NCI-H82 treated with DMSO at 0.1 percent for 48 hours (cell line): ENCODE data around the gene NAV2.

ENCODE experiments used
- DNase-seq: peaks from one replicate; lab custom pipeline; 2025; ENCODE audit not compliant: unreplicated experiment; lab: John Stamatoyannopoulos, UW

NAV2 gene

DNA sequence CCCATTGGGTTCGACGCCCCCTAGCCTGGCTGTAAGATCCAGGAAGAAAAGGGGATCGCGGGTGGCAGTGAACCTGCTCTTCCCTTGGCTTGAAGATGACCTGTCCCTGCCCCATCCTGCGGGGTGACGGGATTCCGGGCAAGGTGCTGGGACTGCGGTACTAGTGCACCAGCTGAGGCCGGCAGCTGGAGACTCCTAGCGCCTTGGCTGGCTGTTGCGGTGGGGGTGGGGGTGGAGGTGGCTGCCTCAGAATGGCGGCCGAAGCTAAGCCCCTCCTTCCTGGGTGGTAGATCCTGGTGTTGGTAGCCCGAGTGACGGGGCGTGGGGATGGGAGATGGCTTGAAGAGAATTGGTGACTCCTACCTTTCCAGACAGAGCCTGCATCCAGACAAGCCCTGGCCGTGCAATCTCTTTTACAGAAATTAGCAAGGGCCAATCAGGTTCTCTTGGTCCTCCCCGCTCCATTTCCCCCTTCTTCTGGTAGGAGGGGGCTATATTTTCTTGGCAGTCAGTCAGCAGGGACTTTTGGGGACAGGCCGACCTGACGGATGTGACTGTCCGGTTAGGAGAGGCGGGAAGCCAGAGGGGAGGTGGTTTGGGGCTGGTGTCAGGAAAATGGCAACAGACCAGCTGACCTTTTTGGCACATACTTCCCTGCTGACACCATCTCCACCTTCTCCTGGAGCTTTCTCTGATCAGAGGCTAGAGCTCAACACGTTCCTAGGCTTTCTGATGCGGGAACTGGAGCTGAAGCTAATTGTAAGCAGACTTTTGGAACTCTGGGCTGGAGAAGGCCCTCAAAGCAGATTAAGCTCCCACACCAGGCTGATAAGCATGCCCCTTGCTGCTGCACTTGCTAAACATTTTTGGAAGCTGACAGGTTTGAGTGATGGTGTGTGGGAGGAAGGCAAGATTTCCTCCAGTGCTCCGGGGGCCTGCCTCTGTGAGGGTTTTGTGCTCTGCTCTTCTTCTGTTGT is 2.0 kb downstream of the NAV2 start:
- DNase-seq: no peak

DNA sequence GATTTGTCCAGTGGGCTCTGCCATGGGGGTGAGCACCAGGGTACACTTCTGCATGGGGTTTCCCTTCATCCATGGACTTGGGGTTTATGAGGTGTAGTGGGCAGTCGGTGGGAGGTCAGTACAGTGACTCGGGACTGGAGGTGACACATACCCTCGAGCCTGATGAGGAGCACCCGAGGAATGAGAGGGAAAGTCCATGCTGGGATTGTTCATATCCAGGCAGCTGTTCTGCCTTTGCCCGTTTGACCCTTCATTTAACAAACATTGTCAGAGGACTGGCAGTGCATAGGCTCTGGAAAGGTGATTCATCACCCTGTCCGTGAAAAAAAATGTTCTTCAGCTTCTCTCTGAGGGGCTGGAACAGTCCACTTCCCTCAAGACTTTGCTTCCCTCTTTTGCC is 2.7 kb downstream of the NAV2 start:
- DNase-seq: no peak

GRCh38 chr11:19718051-19718450 is 5.4 kb downstream of the NAV2 start:
- DNase-seq: no peak

GRCh38 chr11:19718951-19719350 is 6.3 kb downstream of the NAV2 start:
- DNase-seq: no peak

DNA sequence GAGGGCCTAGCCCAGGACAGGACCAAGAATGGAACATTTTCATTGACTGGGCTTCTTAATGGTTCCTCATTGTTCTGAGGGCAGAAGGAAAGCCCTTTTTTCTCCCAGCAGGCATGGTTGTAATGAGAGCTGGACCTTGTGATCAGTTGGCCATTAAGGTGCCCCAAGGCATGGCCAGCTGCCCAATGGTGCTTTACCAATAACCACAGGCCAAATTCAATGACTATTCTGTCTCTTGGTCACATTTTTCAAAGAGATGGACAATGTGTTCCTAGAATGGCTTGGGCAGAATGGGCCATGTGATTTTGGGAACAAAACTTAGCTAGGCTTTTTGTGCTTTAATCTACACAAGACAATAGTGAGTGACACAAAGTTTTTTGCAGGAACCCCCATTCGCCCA is 7.3 kb downstream of the NAV2 start:
- no peak for DNase-seq

DNA sequence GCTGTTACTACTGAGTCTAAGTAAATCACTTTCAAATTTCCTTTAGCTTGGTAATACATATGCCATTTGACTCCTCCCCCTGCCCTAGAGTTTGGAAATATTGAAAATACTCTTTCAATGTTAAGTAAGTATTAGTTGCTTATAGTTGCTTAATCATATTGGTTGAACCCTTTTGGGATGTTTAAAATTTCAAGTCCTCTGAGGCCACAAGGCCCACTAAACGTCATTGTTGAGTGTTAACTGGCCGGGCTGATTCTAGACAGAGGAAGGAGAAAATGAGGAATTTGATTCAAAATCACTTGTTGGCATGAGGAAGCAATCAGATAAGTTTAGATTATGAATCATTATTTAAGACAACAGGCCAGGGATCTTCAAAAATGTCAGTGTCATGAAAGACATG is 8.5 kb downstream of the NAV2 start:
- no peak for DNase-seq

DNA sequence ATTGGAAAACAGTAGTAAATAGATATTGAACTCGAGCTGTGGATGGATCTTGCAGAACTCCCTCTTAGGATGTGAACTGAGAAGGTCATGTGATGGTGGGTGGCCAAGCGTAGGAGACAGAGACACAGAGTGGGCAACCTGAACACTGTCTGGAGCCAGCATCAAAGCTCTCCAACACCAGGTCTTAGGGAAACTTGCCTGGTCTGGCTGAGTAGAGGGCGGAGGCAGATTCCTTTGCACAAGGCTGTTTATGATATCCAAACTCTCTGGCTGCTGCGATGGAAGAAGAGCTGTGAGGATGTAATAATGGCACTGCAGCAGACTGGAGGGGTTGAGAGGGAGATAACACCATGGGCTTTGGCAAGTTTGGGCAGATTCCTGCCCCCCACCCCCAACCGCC is 10.1 kb downstream of the NAV2 start:
- no peak for DNase-seq

DNA sequence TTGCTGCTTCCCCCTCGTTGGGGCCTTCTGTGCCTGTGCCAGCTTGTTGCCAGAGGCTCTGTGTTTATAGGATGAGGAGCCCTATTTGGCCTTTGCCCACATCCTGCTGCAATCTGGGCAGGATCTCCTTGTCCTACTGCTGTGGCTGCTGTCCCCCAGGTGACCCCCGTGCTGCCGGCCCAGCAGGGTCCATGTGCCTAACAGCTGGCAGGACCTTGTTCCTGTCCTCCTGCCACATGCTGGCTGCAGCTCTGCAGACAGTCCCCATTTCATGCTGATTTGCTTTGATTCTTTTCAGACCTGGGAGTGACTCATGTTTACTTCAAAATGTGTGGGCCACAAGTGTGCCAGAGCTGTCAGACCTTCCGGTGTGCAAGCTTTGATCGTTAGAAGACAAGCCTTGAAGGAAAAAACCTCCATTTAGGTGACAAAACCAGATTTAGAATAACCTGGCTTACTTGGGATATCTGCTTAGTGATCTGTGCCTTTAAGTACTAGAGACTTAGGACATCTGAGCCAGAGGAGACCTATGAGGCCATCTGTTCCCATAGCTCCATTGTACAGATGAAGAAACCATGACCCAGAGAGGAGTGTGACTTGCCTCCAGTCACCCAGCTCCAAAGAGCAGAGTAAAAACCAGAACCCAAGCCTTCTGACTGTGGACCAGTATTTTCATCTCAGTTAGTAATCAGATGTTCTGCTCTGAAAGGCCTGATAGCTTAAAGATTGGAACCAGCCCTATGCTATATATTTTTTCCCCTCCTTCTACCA is 11.1 kb downstream of the NAV2 start:
- no peak for DNase-seq

- DNase-seq: no peak
These were observed 12.1 kb downstream of the NAV2 start for GRCh38 chr11:19724765-19725164.

GRCh38 chr11:19725379-19726079 is 12.9 kb downstream of the NAV2 start:
- DNase-seq: no peak

- DNase-seq: no peak
These were observed 14.6 kb downstream of the NAV2 start for GRCh38 chr11:19727246-19727645.

DNA sequence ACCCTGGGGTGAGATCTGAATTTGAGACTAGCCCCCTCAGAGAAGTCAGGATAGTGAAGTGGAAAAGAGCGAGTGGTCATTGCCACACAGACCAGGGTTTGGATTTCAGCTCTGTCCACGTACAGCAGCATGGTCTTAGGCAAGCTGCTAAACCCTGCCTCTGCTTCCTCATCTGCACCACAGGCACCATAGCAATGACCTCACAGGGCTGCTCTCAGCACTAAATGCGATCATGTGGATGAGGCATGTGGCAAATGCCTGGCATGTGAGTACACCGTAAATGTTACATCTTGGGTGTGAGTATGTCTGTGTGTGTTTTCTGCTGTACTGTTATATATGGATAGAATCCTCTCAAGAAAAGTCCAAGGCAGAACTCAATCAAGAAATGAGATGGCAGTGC is 15.8 kb downstream of the NAV2 start:
- no peak for DNase-seq

GRCh38 chr11:19729141-19729540 is 16.5 kb downstream of the NAV2 start:
- no peak for DNase-seq

DNA sequence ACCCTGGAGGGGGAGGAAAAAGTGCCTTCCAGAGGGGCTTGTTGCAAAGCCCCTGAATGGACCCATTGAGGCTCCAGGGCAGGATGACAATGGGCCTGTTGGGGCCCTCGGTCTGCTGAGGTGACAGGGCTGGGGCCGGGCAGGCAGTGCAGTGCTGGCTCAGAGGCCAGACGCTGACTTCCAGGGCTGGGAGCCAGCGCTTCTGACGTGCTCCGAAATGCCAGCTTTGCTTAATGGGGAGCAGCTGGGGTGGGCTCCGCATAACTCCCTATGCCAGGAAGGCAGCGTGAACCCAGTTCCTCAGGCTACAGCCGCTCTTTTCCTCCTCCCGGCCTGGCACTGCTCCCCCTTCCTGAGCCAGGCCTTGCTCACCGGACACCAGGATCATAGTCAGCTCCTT is 17.7 kb downstream of the NAV2 start:
- no peak for DNase-seq

DNA sequence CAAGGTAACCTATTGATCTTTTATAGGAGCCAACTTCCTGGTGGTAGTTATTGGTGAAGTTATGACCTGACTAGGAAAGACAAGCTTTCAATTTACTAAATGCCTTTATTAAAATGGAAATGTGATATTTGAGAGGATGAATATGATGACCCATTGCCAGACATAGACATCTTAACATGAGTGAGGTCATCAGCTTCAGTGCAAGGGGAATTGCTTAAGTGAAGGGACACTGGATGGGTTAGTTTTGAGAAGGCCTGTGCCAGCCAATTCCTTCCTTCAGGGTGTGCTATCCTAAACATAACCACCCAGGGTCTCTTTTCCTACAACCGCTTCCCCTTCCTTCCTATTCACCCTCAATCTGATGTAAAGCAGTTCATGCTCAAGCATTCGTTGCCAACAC is 21.5 kb downstream of the NAV2 start:
- DNase-seq: no peak

DNA sequence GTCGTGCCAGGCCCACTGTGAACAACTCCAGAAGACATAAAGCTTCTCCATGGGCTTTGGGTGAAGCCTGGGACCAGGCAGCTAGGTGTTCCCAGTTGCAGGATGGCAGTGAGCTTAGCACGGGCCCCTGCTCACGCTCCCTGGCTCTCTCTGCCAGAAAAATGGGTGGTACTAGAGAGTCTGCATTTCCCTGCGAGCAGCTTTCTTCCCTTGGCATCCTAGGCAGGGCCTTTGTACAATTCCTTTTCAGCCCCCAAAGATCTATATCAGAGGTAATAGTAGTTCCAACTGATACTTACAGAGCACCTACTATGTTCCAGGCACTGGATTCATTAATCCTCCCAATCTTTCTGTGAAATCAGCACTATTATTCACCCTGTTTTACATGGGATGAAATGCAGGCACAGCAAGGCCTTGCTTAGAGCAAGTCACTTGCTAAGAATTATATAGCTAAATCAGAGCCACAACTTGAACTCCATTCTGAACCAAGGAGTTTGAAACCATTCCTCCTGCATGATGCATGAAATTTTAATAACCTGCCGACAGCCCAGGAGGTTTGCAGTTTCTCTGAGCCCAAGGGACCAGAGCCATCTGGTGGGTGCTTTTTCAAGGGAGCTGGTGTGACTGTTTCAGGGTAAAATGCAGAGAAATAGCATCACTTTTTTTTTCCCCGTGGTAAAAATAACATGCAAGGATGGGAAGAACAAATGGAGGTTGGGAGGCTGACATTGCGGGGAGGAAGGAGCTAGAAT is 22.7 kb downstream of the NAV2 start:
- no peak for DNase-seq

- DNase-seq: no peak
These were observed 23.4 kb downstream of the NAV2 start for GRCh38 chr11:19735909-19736498.

DNA sequence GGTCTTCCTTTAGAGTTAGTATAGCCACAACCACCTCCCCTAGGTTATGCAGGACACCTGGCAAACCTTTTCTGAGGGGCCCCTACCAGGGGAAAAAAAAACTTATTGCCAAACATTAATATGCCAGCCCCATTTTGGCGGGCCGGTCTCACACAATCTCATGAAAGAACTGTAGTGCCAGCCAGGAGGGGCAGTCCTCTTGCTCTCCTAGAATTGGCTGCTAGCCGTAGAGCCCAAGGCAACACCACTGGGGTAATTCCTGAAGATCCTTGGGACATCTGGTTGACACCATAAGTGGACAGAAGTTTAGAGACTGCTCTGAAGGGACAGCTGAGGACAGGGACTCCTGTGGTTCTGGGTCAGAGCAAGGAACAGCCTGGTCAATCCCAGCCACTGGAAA is 24.2 kb downstream of the NAV2 start:
- no peak for DNase-seq

GRCh38 chr11:19737575-19737974 is 24.9 kb downstream of the NAV2 start:
- no peak for DNase-seq

GRCh38 chr11:19738124-19738523 is 25.5 kb downstream of the NAV2 start:
- no peak for DNase-seq
